GM12864 (cell line): ENCODE results near the gene IAH1.

Experiments used
- DNase-seq: peaks from one replicate; pipeline ENCODE4 v3.0.0-alpha.2; 2011; ENCODE audit warnings: low read depth
- H3K4me3 ChIP-seq: 2 replicates; pipeline ENCODE4 v1.5.1; 2011; ENCODE audit warnings: mild to moderate bottlenecking, low read depth, low read length, control low read depth
- TF ChIP-seq, protein P1 (sequence below): IDR thresholded peaks from 2 replicates; pipeline ENCODE4 v1.5.1; 2011; ENCODE audit warnings: low read depth, mild to moderate bottlenecking, moderate library complexity, low read length, control low read depth, inconsistent platforms; ENCODE audit errors: missing control alignments

IAH1 gene, protein sequence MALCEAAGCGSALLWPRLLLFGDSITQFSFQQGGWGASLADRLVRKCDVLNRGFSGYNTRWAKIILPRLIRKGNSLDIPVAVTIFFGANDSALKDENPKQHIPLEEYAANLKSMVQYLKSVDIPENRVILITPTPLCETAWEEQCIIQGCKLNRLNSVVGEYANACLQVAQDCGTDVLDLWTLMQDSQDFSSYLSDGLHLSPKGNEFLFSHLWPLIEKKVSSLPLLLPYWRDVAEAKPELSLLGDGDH

DNA sequence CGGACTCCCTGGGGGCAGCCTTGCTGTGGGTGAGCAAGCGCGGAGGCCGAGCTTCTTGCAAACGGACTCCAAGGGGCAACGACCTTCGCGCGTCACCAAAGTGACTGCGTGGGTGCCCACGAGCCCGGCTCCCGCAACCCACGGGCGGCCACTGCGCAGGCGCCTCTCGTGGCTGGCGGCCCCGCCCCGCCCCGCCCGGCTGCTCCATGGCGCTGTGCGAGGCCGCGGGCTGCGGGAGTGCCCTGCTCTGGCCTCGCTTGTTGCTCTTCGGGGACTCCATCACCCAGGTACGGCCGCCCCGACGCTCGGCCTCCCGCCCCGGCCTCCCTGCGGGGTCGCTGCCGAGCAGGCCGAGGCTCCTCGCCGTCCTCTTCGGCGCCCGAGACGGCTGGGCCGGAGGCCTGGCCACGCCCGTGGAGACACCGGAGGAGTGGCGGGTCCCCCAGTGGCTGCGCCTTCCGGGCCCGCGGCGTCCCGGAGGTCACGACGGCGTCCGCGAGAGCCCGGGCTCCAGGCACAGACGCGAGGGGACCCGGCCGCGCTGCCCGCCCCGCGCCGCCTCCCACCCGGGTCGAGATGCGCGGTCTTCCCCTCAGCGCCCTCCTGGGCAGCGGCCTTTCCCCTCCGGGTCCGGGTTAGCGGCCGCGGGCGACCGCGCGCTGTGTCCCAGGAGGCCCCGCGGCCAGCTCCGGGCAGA lies at the start of gene IAH1:
Gene IAH1 (plus strand): TSS at position 191 of the 697 bp plus-strand sequence. CDS start 16 bp downstream, at position 207.
- TF ChIP-seq, protein P1, sequence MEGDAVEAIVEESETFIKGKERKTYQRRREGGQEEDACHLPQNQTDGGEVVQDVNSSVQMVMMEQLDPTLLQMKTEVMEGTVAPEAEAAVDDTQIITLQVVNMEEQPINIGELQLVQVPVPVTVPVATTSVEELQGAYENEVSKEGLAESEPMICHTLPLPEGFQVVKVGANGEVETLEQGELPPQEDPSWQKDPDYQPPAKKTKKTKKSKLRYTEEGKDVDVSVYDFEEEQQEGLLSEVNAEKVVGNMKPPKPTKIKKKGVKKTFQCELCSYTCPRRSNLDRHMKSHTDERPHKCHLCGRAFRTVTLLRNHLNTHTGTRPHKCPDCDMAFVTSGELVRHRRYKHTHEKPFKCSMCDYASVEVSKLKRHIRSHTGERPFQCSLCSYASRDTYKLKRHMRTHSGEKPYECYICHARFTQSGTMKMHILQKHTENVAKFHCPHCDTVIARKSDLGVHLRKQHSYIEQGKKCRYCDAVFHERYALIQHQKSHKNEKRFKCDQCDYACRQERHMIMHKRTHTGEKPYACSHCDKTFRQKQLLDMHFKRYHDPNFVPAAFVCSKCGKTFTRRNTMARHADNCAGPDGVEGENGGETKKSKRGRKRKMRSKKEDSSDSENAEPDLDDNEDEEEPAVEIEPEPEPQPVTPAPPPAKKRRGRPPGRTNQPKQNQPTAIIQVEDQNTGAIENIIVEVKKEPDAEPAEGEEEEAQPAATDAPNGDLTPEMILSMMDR, result no peak
- peak within 1 kb of the TSS; percentile 94 for H3K4me3 ChIP-seq
- DNase-seq, result no peak

DNA sequence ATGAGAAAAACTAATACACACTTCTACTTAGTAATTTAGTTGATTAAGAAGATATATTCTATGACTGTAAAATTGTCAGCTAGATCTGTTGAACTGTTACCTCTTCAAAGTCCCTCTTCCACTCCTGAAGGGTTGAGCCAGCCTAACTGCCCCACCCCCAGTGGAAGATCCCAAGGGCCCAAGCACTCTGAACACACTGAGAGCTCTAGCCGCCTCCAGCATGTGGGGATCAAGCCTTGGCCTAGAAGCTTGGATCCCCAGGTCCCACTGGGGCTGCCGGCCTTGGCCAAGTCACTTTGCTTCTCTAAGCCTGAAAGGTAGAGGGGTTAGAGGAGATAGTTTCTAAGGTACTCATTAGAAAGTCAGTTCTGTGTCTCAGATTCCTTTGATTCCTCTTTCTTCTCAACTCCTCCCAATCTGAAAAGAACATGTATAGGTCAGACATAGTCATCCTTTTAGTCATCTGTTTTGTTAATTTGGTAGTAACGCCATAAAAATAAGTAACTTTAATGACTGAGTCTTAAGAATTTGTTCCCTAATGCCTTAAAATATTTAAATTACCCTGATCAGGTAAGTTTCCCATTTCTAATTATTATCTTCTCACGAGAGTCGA lies 45.3 kb upstream of the IAH1 start:
- no peak overlapping the region for H3K4me3 ChIP-seq
- no peak for DNase-seq
- TF ChIP-seq, protein P1, result no peak

DNA sequence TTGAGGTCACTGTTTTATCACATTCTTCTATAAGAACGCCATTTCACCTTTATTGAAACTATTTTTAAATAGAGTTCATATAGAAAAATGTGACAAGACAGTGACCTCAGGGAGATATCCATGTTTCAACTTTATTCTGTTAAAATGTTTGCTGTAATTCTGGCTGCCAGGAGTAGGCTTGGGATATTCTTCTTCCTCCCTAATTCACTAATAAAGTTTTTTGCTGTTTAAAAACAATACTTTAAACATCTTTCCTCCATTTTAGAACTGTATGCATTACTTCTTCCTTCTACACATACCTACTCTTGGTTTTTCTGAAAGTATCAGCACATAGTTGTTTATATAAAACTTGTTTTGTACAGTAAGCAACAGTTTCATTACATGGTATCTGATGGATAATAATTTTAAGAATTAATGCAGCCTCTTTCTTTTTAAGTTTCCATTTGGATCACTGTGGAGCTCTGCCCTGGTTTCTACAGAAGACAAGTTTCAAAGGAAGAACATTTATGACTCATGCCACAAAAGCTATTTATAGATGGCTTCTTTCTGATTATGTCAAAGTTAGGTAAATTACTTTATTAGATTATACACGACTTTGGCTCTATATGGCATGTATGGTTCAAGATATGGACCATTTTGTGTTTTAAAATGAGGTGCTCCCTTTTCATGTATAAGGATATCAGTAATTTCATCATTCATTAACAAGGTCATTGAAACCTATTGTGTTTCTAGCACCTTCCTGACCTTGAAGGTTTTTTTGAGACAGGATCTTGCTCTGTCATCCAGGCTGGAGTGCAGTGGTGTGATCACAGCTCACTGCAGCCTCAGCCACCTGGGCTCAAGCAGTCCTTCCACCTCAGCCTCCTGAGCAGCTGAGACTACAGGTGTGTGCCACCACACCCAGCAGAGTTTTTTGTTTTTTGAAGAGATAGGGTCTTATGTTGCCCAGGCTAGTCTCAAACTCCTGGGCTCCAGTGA lies 43.7 kb upstream of the IAH1 start:
- no peak overlapping the region for H3K4me3 ChIP-seq
- TF ChIP-seq, protein P1, result no peak
- DNase-seq, result no peak

DNA sequence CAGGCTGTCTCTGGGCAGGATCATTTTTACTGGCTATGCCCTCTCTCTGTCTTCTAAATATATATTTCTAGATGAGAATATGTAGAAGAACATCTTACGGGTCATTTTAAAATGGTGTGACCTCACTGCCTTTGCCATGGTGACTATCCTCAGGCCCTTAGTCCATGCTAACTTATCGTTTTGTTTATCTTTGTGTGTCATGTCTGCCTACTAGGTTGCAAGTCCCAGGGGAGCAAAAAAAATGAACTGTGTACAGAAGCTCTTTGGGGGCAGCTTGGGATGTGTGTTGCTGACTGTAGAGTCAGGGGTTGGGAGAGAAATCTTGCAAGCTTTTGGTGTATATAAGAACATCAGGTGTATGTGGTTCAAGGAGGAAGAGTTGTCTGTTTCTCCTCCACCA lies 39.9 kb upstream of the IAH1 start:
- TF ChIP-seq, protein P1, result no peak
- H3K4me3 ChIP-seq, result no peak overlapping the region
- DNase-seq, result no peak

DNA sequence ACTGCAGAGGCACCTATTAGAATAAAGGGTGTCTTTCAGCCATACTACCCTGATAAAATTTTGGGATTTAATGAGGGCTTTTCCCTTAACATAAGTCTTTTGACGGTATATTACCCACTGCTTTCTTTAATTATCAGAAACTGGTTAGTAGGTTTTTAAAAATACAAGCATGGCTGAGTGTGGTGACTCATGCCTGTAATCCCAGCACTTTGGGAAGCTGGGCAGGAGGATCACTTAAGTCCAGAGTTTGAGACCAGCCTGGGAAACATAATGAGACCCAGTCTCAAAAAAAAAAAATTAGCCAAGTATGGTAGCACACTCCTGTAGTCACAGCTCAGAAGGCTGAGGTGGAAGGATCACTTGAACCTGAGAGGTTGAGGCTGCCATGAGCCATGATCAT lies 34.8 kb upstream of the IAH1 start:
- H3K4me3 ChIP-seq, result no peak overlapping the region
- DNase-seq, result no peak
- TF ChIP-seq, protein P1, result no peak

DNA sequence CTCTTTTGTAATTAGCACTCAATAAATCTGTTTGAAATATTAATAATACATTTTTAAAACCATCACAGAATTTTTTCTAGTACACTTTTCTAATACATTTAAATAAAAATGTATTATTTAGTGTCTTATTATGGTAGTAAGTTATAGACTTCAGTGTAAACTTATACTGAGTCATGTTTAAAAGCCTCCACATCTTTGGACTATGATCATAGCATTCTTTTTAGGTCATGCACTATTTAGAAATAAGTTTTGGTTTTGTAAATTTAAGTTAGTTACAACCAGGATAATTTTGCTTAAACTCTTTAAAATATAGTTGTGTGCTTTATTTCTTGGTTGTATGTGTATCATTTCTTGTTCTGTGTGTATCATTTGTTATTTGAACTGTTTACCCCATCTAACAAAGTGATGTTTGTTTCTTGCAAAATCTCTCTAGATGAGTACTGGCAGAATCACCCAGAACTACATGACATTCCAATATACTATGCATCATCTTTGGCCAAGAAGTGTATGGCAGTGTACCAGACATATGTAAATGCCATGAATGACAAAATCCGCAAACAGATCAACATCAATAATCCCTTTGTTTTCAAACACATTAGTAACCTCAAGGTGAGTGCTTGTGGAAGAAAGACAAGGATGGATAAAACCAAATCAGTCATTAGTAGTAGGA lies 34.2 kb upstream of the IAH1 start:
- no peak for DNase-seq
- TF ChIP-seq, protein P1, result no peak

More for the DNA sequence above, 34.2 kb upstream of the IAH1 start:
- no peak overlapping the region for H3K4me3 ChIP-seq
